Stimulated activated CD8-positive, alpha-beta memory T cell treated with anti-CD3 and anti-CD28 coated beads, Interleukin-15, amount 100 ng/mL, for 48 hours (primary cell): Measurements from ENCODE around the gene NUFIP1.
A peak's percentile ranks its signal among the peaks of the same experiment; 100 is the strongest.
"Not testable (repeated sequence)": the region's sequence is repeated elsewhere in the genome, so short reads cannot be mapped to it uniquely, and the experiment has no call there.

Source experiments
- DNase-seq, 2 donors: peaks; one replicate each; pipeline ENCODE4 v3.0.0-alpha.2; 2020; ENCODE audit warnings: low read depth in 2 of 2

Gene NUFIP1

GRCh38 chr13:44989071-44989889 is at the start of gene NUFIP1, which contains the start of gene GPALPP1:
TSS of gene NUFIP1 (minus strand) at chr13:44989471. CDS start at chr13:44989436, 35 bp downstream.
TSS of gene GPALPP1 (plus strand) at chr13:44989538. CDS start at chr13:44989655, 117 bp downstream.
- DNase-seq: peak; percentile 87 to 89

- DNase-seq: no peak
Measured at GRCh38 chr13:45036206-45036605, 46.9 kb upstream of the NUFIP1 start.

- DNase-seq: no peak
Measured at GRCh38 chr13:45034342-45034741, 45.1 kb upstream of the NUFIP1 start.

- no peak for DNase-seq
Measured at GRCh38 chr13:45024847-45025246, 35.6 kb upstream of the NUFIP1 start.

GRCh38 chr13:45021250-45021649 is 32.0 kb upstream of the NUFIP1 start:
- no peak for DNase-seq

- not testable (repeated sequence) for DNase-seq
Measured at GRCh38 chr13:45019981-45020380, 30.7 kb upstream of the NUFIP1 start.

GRCh38 chr13:45016792-45017425 is 27.6 kb upstream of the NUFIP1 start:
- no peak for DNase-seq

GRCh38 chr13:45015300-45015699 is 26.0 kb upstream of the NUFIP1 start:
- no peak for DNase-seq

GRCh38 chr13:45011198-45011597 is 21.9 kb upstream of the NUFIP1 start:
- DNase-seq: no peak

GRCh38 chr13:45007823-45008222 is 18.6 kb upstream of the NUFIP1 start:
- DNase-seq: no peak

GRCh38 chr13:45007225-45007624 is 18.0 kb upstream of the NUFIP1 start:
- DNase-seq: no peak

GRCh38 chr13:45004096-45004495 is 14.8 kb upstream of the NUFIP1 start:
- DNase-seq: no peak

- no peak for DNase-seq
Measured at GRCh38 chr13:45003417-45003816, 14.1 kb upstream of the NUFIP1 start.

GRCh38 chr13:44989941-44990340 is 670 bp upstream of the NUFIP1 start:
- no peak for DNase-seq

- no peak for DNase-seq
Measured at GRCh38 chr13:44978328-44978727, 10.9 kb downstream of the NUFIP1 start.

GRCh38 chr13:44976949-44977583 is 12.2 kb downstream of the NUFIP1 start:
- no peak for DNase-seq

- no peak for DNase-seq
Measured at GRCh38 chr13:44976196-44976595, 13.1 kb downstream of the NUFIP1 start.

GRCh38 chr13:44974056-44974793 is 15.0 kb downstream of the NUFIP1 start:
- no peak for DNase-seq

- no peak for DNase-seq
Measured at GRCh38 chr13:44972956-44973581, 16.2 kb downstream of the NUFIP1 start.

GRCh38 chr13:44971656-44972595 is 17.3 kb downstream of the NUFIP1 start:
- no peak for DNase-seq
